CD14-positive monocyte (primary cell): ENCODE results near the gene TEX54. TPM values are rescaled to one million over a fixed set of nuclear protein-coding genes. Genes with fewer than 3 reads are reported as not detected.
A peak's percentile ranks its signal among the peaks of the same experiment; 100 is the strongest.

Source experiments
- DNase-seq, 3 donors: peaks; one replicate each; pipeline ENCODE4 v3.0.0-alpha.2; 2011 to 2022
- H2AFZ ChIP-seq: 2 replicates; pipeline ENCODE4 v1.6.0; 2012; ENCODE audit warnings: mild to moderate bottlenecking, low read depth, low read length, inconsistent platforms; ENCODE audit not compliant: insufficient read depth, poor library complexity, severe bottlenecking
- H3K27ac ChIP-seq, 2 donors: 1 replicate in 1 of 2; 2 replicates in 1 of 2; pipeline ENCODE4 v1.5.1; 2012 to 2013; ENCODE audit warnings: low read length in 2 of 2, control low read depth in 1 of 2, inconsistent platforms in 1 of 2, low read depth in 1 of 2, mild to moderate bottlenecking in 1 of 2
- H3K27me3 ChIP-seq, 2 donors: one replicate each; pipeline versions ENCODE4 v1.6.0 to v1.6.1; 2011 to 2013; ENCODE audit warnings: low read length in 2 of 2; ENCODE audit not compliant: control insufficient read depth in 2 of 2, insufficient read depth in 2 of 2
- H3K36me3 ChIP-seq, 2 donors: replicated peaks in 1 of 2; 1 replicate in 1 of 2; 2 replicates in 1 of 2; pipeline versions ENCODE4 v1.5.1 to v1.6.1; 2012 to 2013; ENCODE audit warnings: low read length in 2 of 2, control low read depth in 1 of 2, inconsistent platforms in 1 of 2, mild to moderate bottlenecking in 1 of 2; ENCODE audit not compliant: insufficient read depth in 2 of 2, control insufficient read depth in 1 of 2
- H3K4me1 ChIP-seq, 2 donors: 1 replicate in 1 of 2; 2 replicates in 1 of 2; pipeline versions ENCODE4 v1.5.1 to v1.6.1; 2012 to 2013; ENCODE audit warnings: low read length in 2 of 2, control low read depth in 1 of 2, inconsistent platforms in 1 of 2, mild to moderate bottlenecking in 1 of 2, moderate library complexity in 1 of 2; ENCODE audit not compliant: insufficient read depth in 2 of 2, control insufficient read depth in 1 of 2
- H3K4me2 ChIP-seq: replicated peaks from 2 replicates; pipeline ENCODE3; 2012; ENCODE audit warnings: low read length, moderate library complexity, mild to moderate bottlenecking; ENCODE audit not compliant: poor library complexity, severe bottlenecking; ENCODE audit errors: extremely low read depth
- H3K4me3 ChIP-seq, 3 experiments: fragments of 200-600 bp in 1 of 3; sonication (generic) in 1 of 3; replicated peaks in 1 of 3; 1 replicate in 2 of 3; 2 replicates in 1 of 3; pipeline ENCODE4 v1.5.1; 2011 to 2013; ENCODE audit warnings: low read length in 3 of 3, mild to moderate bottlenecking in 3 of 3, control low read depth in 2 of 3, low read depth in 2 of 3, inconsistent platforms in 1 of 3, moderate library complexity in 1 of 3
- H3K79me2 ChIP-seq: 2 replicates; pipeline ENCODE4 v1.6.0; 2012; ENCODE audit warnings: mild to moderate bottlenecking, control low read depth, inconsistent platforms, low read length, moderate library complexity; ENCODE audit not compliant: insufficient read depth
- H3K9ac ChIP-seq: 2 replicates; pipeline ENCODE4 v1.6.0; 2017; ENCODE audit warnings: low read length, mild to moderate bottlenecking; ENCODE audit not compliant: insufficient read depth, poor library complexity, severe bottlenecking
- H3K9me3 ChIP-seq, 2 donors: replicated peaks in 1 of 2; 1 replicate in 1 of 2; 2 replicates in 1 of 2; pipeline versions ENCODE4 v1.5.1 to v1.6.1; 2012 to 2013; ENCODE audit warnings: low read length in 2 of 2, control low read depth in 1 of 2; ENCODE audit not compliant: control insufficient read depth in 1 of 2, insufficient read depth in 1 of 2
- H4K20me1 ChIP-seq: 2 replicates; pipeline ENCODE4 v1.6.0; 2012; ENCODE audit warnings: mild to moderate bottlenecking, low read length, control low read depth, moderate library complexity; ENCODE audit not compliant: insufficient read depth
- H3K27ac Mint-ChIP-seq, 7 donors: one replicate each; pipeline ENCODE4 v1.8.0; 2020; ENCODE audit warnings: mild to moderate bottlenecking in 7 of 7, mixed read lengths in 7 of 7, moderate library complexity in 6 of 7, inconsistent platforms in 2 of 7
- H3K27me3 Mint-ChIP-seq, 3 donors: one replicate each; pipeline ENCODE4 v1.8.0; 2021 to 2022; ENCODE audit warnings: low read depth in 3 of 3, mild to moderate bottlenecking in 3 of 3, mixed read lengths in 3 of 3, moderate library complexity in 3 of 3, inconsistent platforms in 1 of 3
- H3K36me3 Mint-ChIP-seq, 2 donors: one replicate each; pipeline ENCODE4 v1.8.0; 2020; ENCODE audit warnings: mixed read lengths in 2 of 2, inconsistent platforms in 1 of 2, mild to moderate bottlenecking in 1 of 2
- H3K4me1 Mint-ChIP-seq: one replicate; pipeline ENCODE4 v1.8.0; 2020; ENCODE audit warnings: mild to moderate bottlenecking, mixed read lengths
- H3K4me3 Mint-ChIP-seq, 2 donors: one replicate each; pipeline ENCODE4 v1.8.0; 2020; ENCODE audit warnings: mild to moderate bottlenecking in 2 of 2, mixed read lengths in 2 of 2, moderate library complexity in 1 of 2
- H3K9me3 Mint-ChIP-seq, 7 donors: one replicate each; pipeline ENCODE4 v1.8.0; 2020 to 2022; ENCODE audit warnings: mixed read lengths in 7 of 7, mild to moderate bottlenecking in 6 of 7, moderate library complexity in 6 of 7, inconsistent platforms in 2 of 7
- WGBS: methylation state at CpG from one replicate; pipeline ENCODE4 v1.1.5; 2013; ENCODE audit warnings: missing lambda C conversion rate; ENCODE audit not compliant: insufficient coverage; 5-methylcytosine and 5-hydroxymethylcytosine counted together
- intact Hi-C, 2 donors: fragments of 100-400 bp; cut with micrococcal nuclease; formaldehyde crosslinking; loops; one replicate each; pipeline versions ENCODE4 v1.15.0 to v1.15.1; 2023
- polyA plus RNA-seq, 3 donors: library from polyadenylated mRNA; depleted of rRNA in 1 of 3; unstranded in 2 of 3; stranded (reverse) in 1 of 3; fragments of 300-500 nt in 2 of 3; fragments of >200 nt in 1 of 3; fragmentation: Illumina TruSeq in 2 of 3; gene quantifications; 1 replicate in 2 of 3; 2 replicates in 1 of 3; pipeline ENCODE4 v1.2.3, GENCODE V29; 2012 to 2021
- TF ChIP-seq, protein P1 (sequence below): fragments of 200-600 bp; IDR thresholded peaks from one replicate; pipeline ENCODE4 v1.8.0; 2022; ENCODE audit warnings: antibody characterized with exemption, mild to moderate bottlenecking

TEX54 gene
- polyA plus RNA-seq, 3 donors: 0.74 TPM; not detected in 2

DNA sequence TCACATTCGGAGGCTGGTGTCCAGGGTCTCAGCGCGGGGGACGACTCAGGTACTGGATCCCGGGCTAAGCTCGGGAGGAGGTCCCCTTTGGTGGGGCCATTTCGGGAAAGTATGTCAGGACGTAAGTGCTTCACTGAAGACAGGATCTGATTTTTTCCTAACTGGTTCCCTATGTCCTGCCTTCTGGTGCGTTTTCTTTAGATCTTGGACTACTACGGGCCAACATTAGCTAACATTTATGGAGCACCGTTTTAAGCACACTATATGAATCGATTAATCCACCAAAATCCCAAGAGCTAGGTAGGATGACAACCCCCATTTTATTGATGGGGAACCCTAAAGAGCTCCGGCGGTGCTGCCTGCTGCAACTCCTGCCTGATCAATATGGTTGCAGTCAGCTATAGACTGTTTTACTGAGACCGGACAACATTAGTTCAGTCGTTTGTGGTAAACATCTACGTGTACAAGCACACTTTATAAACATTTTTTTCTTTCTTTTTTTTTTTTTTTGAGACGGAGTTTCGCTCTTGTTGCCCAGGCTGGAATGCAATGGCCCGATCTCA, 23.8 kb upstream of the TEX54 start:
- WGBS: 8% methylated on average over 19 of the region's 20 CpGs
- Mint-ChIP-seq H3K36me3 (peaks cover 28 to 29% of the 10 kb centered on the region in 2 donors), H3K4me1 (peaks cover 48% of the 10 kb centered on the region), H3K4me3 (peak overlapping the region; percentile 91 to 98), H3K27ac (peak overlapping the region; percentile 35 to 90 (median 86)), H3K9me3 (no peaks in the 10 kb centered on the region), H3K27me3 (no peaks in the 10 kb centered on the region)
- peaks cover 24 to 29% of the 10 kb centered on the region in 2 donors for H3K36me3 ChIP-seq
- no peaks in the 10 kb centered on the region for H3K9me3 ChIP-seq
- no peak for DNase-seq
- H2AFZ ChIP-seq: peak overlapping the region; percentile 99
- intact Hi-C loops: loop anchor here in 1 of 2 donors (10.0 kb wide), 1 partner anchor 242 kb away; the partner anchor contains the start of genes EML3 and ROM1
- peaks cover 34 to 45% of the 10 kb centered on the region in 2 donors for H3K4me1 ChIP-seq
- H4K20me1 ChIP-seq: peaks cover 33% of the 10 kb centered on the region
- H3K9ac ChIP-seq: peak overlapping the region; percentile 59
- H3K27me3 ChIP-seq: no peaks in the 10 kb centered on the region
- peak overlapping the region; percentile 59 to 94 (median 77) for H3K4me3 ChIP-seq
- H3K79me2 ChIP-seq: peaks cover 56% of the 10 kb centered on the region
- H3K27ac ChIP-seq: peak overlapping the region in 1 of 2 donors; percentile 74
- TF ChIP-seq, protein P1, sequence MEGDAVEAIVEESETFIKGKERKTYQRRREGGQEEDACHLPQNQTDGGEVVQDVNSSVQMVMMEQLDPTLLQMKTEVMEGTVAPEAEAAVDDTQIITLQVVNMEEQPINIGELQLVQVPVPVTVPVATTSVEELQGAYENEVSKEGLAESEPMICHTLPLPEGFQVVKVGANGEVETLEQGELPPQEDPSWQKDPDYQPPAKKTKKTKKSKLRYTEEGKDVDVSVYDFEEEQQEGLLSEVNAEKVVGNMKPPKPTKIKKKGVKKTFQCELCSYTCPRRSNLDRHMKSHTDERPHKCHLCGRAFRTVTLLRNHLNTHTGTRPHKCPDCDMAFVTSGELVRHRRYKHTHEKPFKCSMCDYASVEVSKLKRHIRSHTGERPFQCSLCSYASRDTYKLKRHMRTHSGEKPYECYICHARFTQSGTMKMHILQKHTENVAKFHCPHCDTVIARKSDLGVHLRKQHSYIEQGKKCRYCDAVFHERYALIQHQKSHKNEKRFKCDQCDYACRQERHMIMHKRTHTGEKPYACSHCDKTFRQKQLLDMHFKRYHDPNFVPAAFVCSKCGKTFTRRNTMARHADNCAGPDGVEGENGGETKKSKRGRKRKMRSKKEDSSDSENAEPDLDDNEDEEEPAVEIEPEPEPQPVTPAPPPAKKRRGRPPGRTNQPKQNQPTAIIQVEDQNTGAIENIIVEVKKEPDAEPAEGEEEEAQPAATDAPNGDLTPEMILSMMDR: no peak
- H3K4me2 ChIP-seq: peak overlapping the region; percentile 89

DNA sequence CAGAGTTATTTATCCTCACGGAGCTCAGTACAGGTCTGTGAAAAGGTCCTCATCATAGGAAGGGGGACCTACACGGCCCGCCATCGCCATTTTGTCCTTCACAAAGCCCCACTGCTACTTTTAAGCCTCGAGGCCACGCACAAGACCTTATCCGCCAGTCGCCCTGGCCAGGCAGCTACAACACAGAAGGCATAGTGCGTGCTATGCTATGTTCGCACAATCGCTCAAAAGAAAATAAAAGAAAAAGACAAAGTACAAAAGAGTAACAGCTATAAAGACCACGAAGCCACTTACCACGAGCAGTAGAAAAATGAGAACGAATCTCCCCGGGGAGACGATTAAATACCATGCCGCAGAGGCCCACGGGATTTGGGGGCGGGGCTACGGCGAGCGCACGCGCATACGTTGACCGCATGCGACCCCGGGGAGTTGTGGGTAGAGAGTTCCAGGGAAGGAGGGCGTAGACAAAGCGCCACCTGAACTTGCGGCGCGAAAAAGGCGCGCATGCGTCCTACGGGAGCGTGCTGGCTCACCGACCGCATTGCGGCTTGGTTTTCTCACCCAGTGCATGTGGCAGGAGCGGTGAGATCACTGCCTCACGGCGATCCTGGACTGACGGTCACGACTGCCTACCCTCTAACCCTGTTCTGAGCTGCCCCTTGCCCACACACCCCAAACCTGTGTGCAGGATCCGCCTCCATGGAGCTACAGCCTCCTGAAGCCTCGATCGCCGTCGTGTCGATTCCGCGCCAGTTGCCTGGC, 23.1 kb upstream of the TEX54 start:
- intact Hi-C loops: loop anchor here (1.0 to 10.0 kb wide), 4 partner anchors 13 to 241 kb away; partner anchors contain the start of genes EML3 (in 1 of the 2), ROM1 (in 1 of the 2) and TMEM179B (in 1 of the 2)
- Histone ChIP-seq H4K20me1 (peaks cover 33% of the 10 kb centered on the region), H3K9me3 (no peaks in the 10 kb centered on the region), H3K27ac (peak overlapping the region; percentile 11 to 81), H3K36me3 (peaks cover 25 to 33% of the 10 kb centered on the region in 2 donors), H3K79me2 (peaks cover 56% of the 10 kb centered on the region), H3K4me2 (peak overlapping the region; percentile 89), H3K4me3 (peak overlapping the region; percentile 77 to 96 (median 94)), H2AFZ (peak overlapping the region; percentile 99), H3K9ac (peak overlapping the region; percentile 75), H3K27me3 (no peaks in the 10 kb centered on the region), H3K4me1 (peaks cover 34 to 45% of the 10 kb centered on the region in 2 donors)
- 0% methylated on average over 51 of the region's 54 CpGs for WGBS
- H3K4me3 Mint-ChIP-seq: peak overlapping the region; percentile 91 to 98
- H3K27ac Mint-ChIP-seq: peak overlapping the region; percentile 88 to 94 (median 90)
- H3K4me1 Mint-ChIP-seq: peaks cover 48% of the 10 kb centered on the region
- H3K27me3 Mint-ChIP-seq: no peaks in the 10 kb centered on the region
- DNase-seq: peak; percentile 97 to 99 (median 98)
- TF ChIP-seq, protein P1: no peak
- H3K9me3 Mint-ChIP-seq: no peaks in the 10 kb centered on the region
- H3K36me3 Mint-ChIP-seq: peaks cover 28 to 29% of the 10 kb centered on the region in 2 donors
